SK-N-SH (cell line): ENCODE data around the gene OSBPL9. TPM values are rescaled to one million over a fixed set of nuclear protein-coding genes. Genes with fewer than 3 reads are reported as not detected.

Experiments used
- CTCF ChIA-PET: fragments of 300-600, 350-600 bp; formaldehyde crosslinking; extraction: SDS; loops from one replicate; lab custom pipeline; 2021; lab: Yijun Ruan, JAX
- POLR2A ChIA-PET: fragments of 350-600 bp; sonication (Branson Sonifier 250); formaldehyde crosslinking; extraction: SDS; loops from one replicate; lab custom pipeline; 2020; ENCODE audit warnings: antibody characterized with exemption, inconsistent platforms; lab: Yijun Ruan, JAX
- DNase-seq: peaks from one replicate; pipeline ENCODE4 v3.0.0; 2012
- H2AFZ ChIP-seq: fragments of 200-600 bp; sonication (generic); 2 replicates; pipeline ENCODE4 v1.8.1; 2016; ENCODE audit warnings: antibody characterized with exemption, mild to moderate bottlenecking, low read depth
- H3F3A ChIP-seq: fragments of 200-600 bp; sonication (generic); replicated peaks from 2 replicates; pipeline ENCODE3; 2016; ENCODE audit warnings: antibody characterized with exemption, mild to moderate bottlenecking; ENCODE audit not compliant: insufficient read depth
- H3K27ac ChIP-seq, 2 experiments: fragments of 200-500 bp in 1 of 2; fragments of 200-600 bp in 1 of 2; sonication (Bioruptor generic) in 1 of 2; sonication (generic), shearing (Covaris generic) in 1 of 2; 2 replicates each; pipeline versions ENCODE4 v1.5.1 to v1.6.1; 2014 to 2016; ENCODE audit warnings: low read depth in 2 of 2, inconsistent platforms in 1 of 2, low read length in 1 of 2, mild to moderate bottlenecking in 1 of 2, mixed read lengths in 1 of 2
- H3K27me3 ChIP-seq: fragments of 200-600 bp; sonication (generic), shearing (Covaris generic); 2 replicates; pipeline ENCODE4 v1.6.1; 2016; ENCODE audit warnings: mixed run types; ENCODE audit not compliant: insufficient read depth
- H3K36me3 ChIP-seq, 2 experiments: fragments of 200-500 bp in 1 of 2; fragments of 200-600 bp in 1 of 2; sonication (Bioruptor generic) in 1 of 2; sonication (generic) in 1 of 2; replicated peaks in 1 of 2; 2 replicates each; pipeline versions ENCODE3 to v1.5.1; 2014 to 2016; ENCODE audit warnings: low read length in 1 of 2, mild to moderate bottlenecking in 1 of 2; ENCODE audit not compliant: insufficient read depth in 2 of 2, control insufficient read depth in 1 of 2
- H3K4me1 ChIP-seq, 2 experiments: fragments of 200-500 bp in 1 of 2; fragments of 200-600 bp in 1 of 2; sonication (Bioruptor generic) in 1 of 2; sonication (generic), shearing (Covaris generic) in 1 of 2; 2 replicates each; pipeline versions ENCODE4 v1.5.1 to v1.6.1; 2014 to 2016; ENCODE audit warnings: low read depth in 1 of 2, low read length in 1 of 2, mixed run types in 1 of 2; ENCODE audit not compliant: insufficient read depth in 2 of 2, control insufficient read depth in 1 of 2
- H3K4me2 ChIP-seq: fragments of 200-600 bp; sonication (generic), shearing (Covaris generic); 2 replicates; pipeline ENCODE4 v1.6.1; 2017; ENCODE audit warnings: mixed run types
- H3K4me3 ChIP-seq, 2 experiments: fragments of 200-500 bp in 1 of 2; fragments of 200-600 bp in 1 of 2; sonication (Bioruptor generic) in 1 of 2; sonication (generic), shearing (Covaris generic) in 1 of 2; 2 replicates each; pipeline versions ENCODE4 v1.5.1 to v1.8.1; 2014 to 2016; ENCODE audit warnings: low read depth in 2 of 2, inconsistent platforms in 1 of 2, low read length in 1 of 2, mild to moderate bottlenecking in 1 of 2, mixed read lengths in 1 of 2, moderate library complexity in 1 of 2
- H3K79me2 ChIP-seq: fragments of 200-600 bp; sonication (generic); 2 replicates; pipeline ENCODE4 v1.8.1; 2017; ENCODE audit warnings: mild to moderate bottlenecking; ENCODE audit not compliant: insufficient read depth
- H3K9ac ChIP-seq: fragments of 200-600 bp; sonication (generic); 2 replicates; pipeline ENCODE4 v1.6.1; 2017; ENCODE audit warnings: mixed run types
- H3K9me2 ChIP-seq: fragments of 200-600 bp; sonication (generic); 2 replicates; pipeline ENCODE4 v1.6.1; 2017; ENCODE audit warnings: mixed run types
- H3K9me3 ChIP-seq: fragments of 200-600 bp; sonication (generic); 2 replicates; pipeline ENCODE4 v1.6.1; 2017; ENCODE audit warnings: mixed run types, mild to moderate bottlenecking, moderate library complexity
- H4K20me1 ChIP-seq: fragments of 200-600 bp; sonication (generic); 2 replicates; pipeline ENCODE4 v1.6.1; 2017; ENCODE audit warnings: mild to moderate bottlenecking, mixed run types; ENCODE audit not compliant: insufficient read depth
- CTCF ChIP-seq: fragments of 200-600 bp; sonication (generic); IDR thresholded peaks from 2 replicates; pipeline ENCODE4 v1.6.1; 2017; ENCODE audit warnings: antibody characterized with exemption, mild to moderate bottlenecking, moderate library complexity
- FOSL2 ChIP-seq: IDR thresholded peaks from 2 replicates; pipeline ENCODE4 v1.4.0; 2012; ENCODE audit warnings: low read depth, mild to moderate bottlenecking, moderate library complexity, borderline replicate concordance
- GATA2 ChIP-seq: sonication (generic); formaldehyde crosslinking; IDR thresholded peaks from 2 replicates; pipeline ENCODE4 v1.5.0; 2020; ENCODE audit warnings: mild to moderate bottlenecking, missing genetic modification reagents
- MEF2A ChIP-seq: IDR thresholded peaks from 2 replicates; pipeline ENCODE4 v1.4.0; 2012; ENCODE audit warnings: low read depth, borderline replicate concordance
- PBX3 ChIP-seq: IDR thresholded peaks from 2 replicates; pipeline ENCODE4; 2012
- POLR2AphosphoS5 ChIP-seq: IDR thresholded peaks from 2 replicates; pipeline ENCODE4 v1.6.1; 2012; ENCODE audit warnings: low read depth, low read length
- RFX5 ChIP-seq: IDR thresholded peaks from 2 replicates; pipeline ENCODE4 v1.6.1; 2012; ENCODE audit warnings: mild to moderate bottlenecking, improper control_type of control experiment, low read length
- SIN3A ChIP-seq: IDR thresholded peaks from 2 replicates; pipeline ENCODE4 v1.6.1; 2012; ENCODE audit warnings: low read depth, mild to moderate bottlenecking, low read length, moderate library complexity, borderline replicate concordance
- TAF1 ChIP-seq: IDR thresholded peaks from 2 replicates; pipeline ENCODE4 v1.6.1; 2012; ENCODE audit warnings: low read depth, mild to moderate bottlenecking, low read length, moderate library complexity, borderline replicate concordance
- TCF12 ChIP-seq: IDR thresholded peaks from 2 replicates; pipeline ENCODE4 v1.4.0; 2012
- USF2 ChIP-seq: fragments of 150-350 bp; IDR thresholded peaks from 2 replicates; pipeline ENCODE4 v1.6.1; 2017; ENCODE audit warnings: antibody characterized with exemption, low read length, low read depth, borderline replicate concordance
- YY1 ChIP-seq: IDR thresholded peaks from 2 replicates; pipeline ENCODE4 v1.4.0; 2012; ENCODE audit warnings: low read depth, mild to moderate bottlenecking
- WGBS: methylation state at CpG from one replicate; pipeline ENCODE4 v1.1.6; 2017; ENCODE audit warnings: low lambda C conversion rate; 5-methylcytosine and 5-hydroxymethylcytosine counted together
- polyA plus RNA-seq, 3 experiments: library from polyadenylated mRNA; depleted of rRNA; stranded (reverse); fragments of >200 nt; gene quantifications; 2 replicates each; pipeline ENCODE4 v1.2.3, GENCODE V29; 2012
- TF ChIP-seq, protein P1 (sequence below): fragments of 150-350 bp; IDR thresholded peaks from 2 replicates; pipeline ENCODE4 v1.6.1; 2016; ENCODE audit warnings: mild to moderate bottlenecking, low read depth, low read length
- TF ChIP-seq, protein P2 (sequence below): IDR thresholded peaks from 2 replicates; pipeline ENCODE4 v1.4.0; 2012; ENCODE audit warnings: low read depth

Gene OSBPL9
- polyA plus RNA-seq, 1 of the 3 experiments (the other 2 are of a cell fraction): 43.9 TPM

DNA sequence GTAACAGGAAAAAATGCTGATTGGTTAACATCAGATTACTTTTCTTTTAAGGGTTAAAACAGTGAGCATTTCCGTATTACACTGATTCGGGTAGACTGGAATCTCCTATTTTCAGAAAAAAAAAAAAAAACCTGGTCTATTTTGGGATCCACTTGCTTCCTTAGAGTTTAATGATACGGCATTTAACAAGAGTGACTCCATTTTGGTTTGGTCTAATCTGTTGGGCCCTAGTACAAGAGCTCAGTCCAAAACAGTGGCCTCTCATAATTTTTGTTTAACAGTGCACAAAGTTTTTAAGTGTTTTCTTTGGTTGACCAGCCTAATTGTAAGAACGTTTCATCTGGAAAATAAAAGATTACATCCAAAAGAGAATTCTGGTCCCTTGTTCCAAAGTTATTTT lies 141.4 kb downstream of the OSBPL9 start (continued):
- TF ChIP-seq PBX3 (no peak), TAF1 (no peak), TCF12 (no peak)

DNA sequence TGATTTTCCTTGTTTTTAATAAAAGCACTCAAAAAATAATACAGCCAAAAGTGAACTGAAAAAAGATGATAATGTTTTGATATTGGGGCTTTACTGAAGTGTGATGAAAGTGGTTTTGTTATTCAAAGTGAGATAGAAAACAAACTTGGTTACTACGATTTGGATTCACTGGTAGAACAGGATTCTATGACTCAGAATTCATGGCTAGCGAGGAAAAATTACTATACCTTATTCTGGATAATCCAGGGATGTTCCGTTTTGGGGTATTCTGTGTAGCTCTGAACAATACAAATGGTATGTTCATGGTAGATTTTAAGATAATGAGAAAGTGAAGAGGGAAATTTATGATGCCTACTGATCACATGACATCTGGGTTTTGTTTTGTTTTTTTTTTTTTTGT lies 144.0 kb downstream of the OSBPL9 start:
- 41% methylated on average over 3 of the region's 3 CpGs for WGBS
- CTCF ChIA-PET: interaction anchor here (0.6 to 1.7 kb wide), 3 partner anchors 9 to 137 kb away, joined by 3 to 7 read pairs (median 3); no protein-coding TSS in a partner anchor

GRCh38 chr1:51761351-51761750 lies 144.5 kb downstream of the OSBPL9 start:
- peaks cover 20 to 55% of the 10 kb centered on the region in 2 experiments for H3K36me3 ChIP-seq
- no peaks in the 10 kb centered on the region; a peak in 1 of 4 replicates for H3K4me1 ChIP-seq
- no peaks in the 10 kb centered on the region for H3K27me3 ChIP-seq
- TF ChIP-seq YY1 (no peak), USF2 (no peak), POLR2AphosphoS5 (no peak), MEF2A (no peak), RFX5 (no peak), GATA2 (no peak), SIN3A (no peak)
- TF ChIP-seq, protein P1, sequence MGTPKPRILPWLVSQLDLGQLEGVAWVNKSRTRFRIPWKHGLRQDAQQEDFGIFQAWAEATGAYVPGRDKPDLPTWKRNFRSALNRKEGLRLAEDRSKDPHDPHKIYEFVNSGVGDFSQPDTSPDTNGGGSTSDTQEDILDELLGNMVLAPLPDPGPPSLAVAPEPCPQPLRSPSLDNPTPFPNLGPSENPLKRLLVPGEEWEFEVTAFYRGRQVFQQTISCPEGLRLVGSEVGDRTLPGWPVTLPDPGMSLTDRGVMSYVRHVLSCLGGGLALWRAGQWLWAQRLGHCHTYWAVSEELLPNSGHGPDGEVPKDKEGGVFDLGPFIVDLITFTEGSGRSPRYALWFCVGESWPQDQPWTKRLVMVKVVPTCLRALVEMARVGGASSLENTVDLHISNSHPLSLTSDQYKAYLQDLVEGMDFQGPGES: no peak
- TF ChIP-seq, protein P2, sequence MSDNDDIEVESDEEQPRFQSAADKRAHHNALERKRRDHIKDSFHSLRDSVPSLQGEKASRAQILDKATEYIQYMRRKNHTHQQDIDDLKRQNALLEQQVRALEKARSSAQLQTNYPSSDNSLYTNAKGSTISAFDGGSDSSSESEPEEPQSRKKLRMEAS: no peak
- H3K27ac ChIP-seq: peak overlapping the region in 1 of 2 experiments; percentile 65; a peak in 2 of 4 replicates
- no peak overlapping the region for H3K4me2 ChIP-seq
- no peak overlapping the region for H3K4me3 ChIP-seq
- no peak for DNase-seq
- H3K9me3 ChIP-seq: no peaks in the 10 kb centered on the region
- POLR2A ChIA-PET: no interaction called here
- H3K79me2 ChIP-seq: peaks cover 25% of the 10 kb centered on the region
- no peak overlapping the region for H3K9ac ChIP-seq
- CTCF ChIA-PET: interaction anchor here (1.3 to 1.7 kb wide), 2 partner anchors 8 to 137 kb away, joined by 3 to 7 read pairs; no protein-coding TSS in a partner anchor
- H3F3A ChIP-seq: peaks cover 38% of the 10 kb centered on the region
- WGBS: 91% methylated on average over 1 of the region's 1 CpG
- H4K20me1 ChIP-seq: no peaks in the 10 kb centered on the region
- H3K9me2 ChIP-seq: no peaks in the 10 kb centered on the region
- no peak overlapping the region for H2AFZ ChIP-seq

More for the DNA sequence above, 144.0 kb downstream of the OSBPL9 start:
- no peak for TF ChIP-seq CTCF
- peak; percentile 42; the same call in 1 of the 2 replicates for TF ChIP-seq FOSL2
- Histone ChIP-seq H3K9me3 (no peaks in the 10 kb centered on the region), H3K9me2 (no peaks in the 10 kb centered on the region), H3K27me3 (no peaks in the 10 kb centered on the region), H3K4me2 (no peak overlapping the region), H3K4me3 (no peak overlapping the region), H3K27ac (peak overlapping the region in 1 of 2 experiments; percentile 65; a peak in 2 of 4 replicates), H3K9ac (no peak overlapping the region), H3K4me1 (no peaks in the 10 kb centered on the region; a peak in 1 of 4 replicates), H4K20me1 (no peaks in the 10 kb centered on the region), H3F3A (peaks cover 39% of the 10 kb centered on the region), H2AFZ (no peak overlapping the region), H3K36me3 (peaks cover 18 to 55% of the 10 kb centered on the region in 2 experiments), H3K79me2 (peaks cover 25% of the 10 kb centered on the region)
- POLR2A ChIA-PET: interaction anchor here (0.6 kb wide), 1 partner anchor 176 kb away, joined by 4 read pairs; no protein-coding TSS in a partner anchor
- DNase-seq: no peak
